OCI-LY1 (cell line): ENCODE measurements around the gene CCDC60.

ENCODE experiments used
- H2AFZ ChIP-seq: fragments of 200-600 bp; sonication (generic), shearing (Covaris generic); 2 replicates; pipeline ENCODE4 v1.6.0; 2014; ENCODE audit warnings: antibody characterized with exemption, mild to moderate bottlenecking, low read length
- H3F3A ChIP-seq: fragments of 200-600 bp; sonication (generic), shearing (Covaris generic); 2 replicates; pipeline ENCODE4 v1.6.0; 2014; ENCODE audit warnings: mild to moderate bottlenecking, antibody characterized with exemption, low read length, moderate library complexity; ENCODE audit not compliant: insufficient read depth
- H3K27ac ChIP-seq: fragments of 200-600 bp; sonication (generic); 2 replicates; pipeline ENCODE4 v1.5.1; 2014; ENCODE audit warnings: low read length, mixed run types, mild to moderate bottlenecking, low read depth; ENCODE audit not compliant: poor library complexity, severe bottlenecking
- H3K27me3 ChIP-seq: fragments of 200-600 bp; sonication (generic); 2 replicates; pipeline ENCODE4 v1.6.0; 2014; ENCODE audit warnings: antibody characterized with exemption, mild to moderate bottlenecking, low read length, moderate library complexity; ENCODE audit not compliant: insufficient read depth
- H3K36me3 ChIP-seq: fragments of 200-600 bp; sonication (generic); 2 replicates; pipeline ENCODE4 v1.6.1; 2014; ENCODE audit warnings: mild to moderate bottlenecking, antibody characterized with exemption, low read length, moderate library complexity, mixed read lengths; ENCODE audit not compliant: insufficient read depth
- H3K4me1 ChIP-seq: fragments of 200-600 bp; sonication (generic); 2 replicates; pipeline ENCODE4 v1.5.1; 2014; ENCODE audit warnings: mild to moderate bottlenecking, low read length, moderate library complexity; ENCODE audit not compliant: insufficient read depth, severe bottlenecking
- H3K4me2 ChIP-seq: fragments of 200-600 bp; sonication (generic), shearing (Covaris generic); 2 replicates; pipeline ENCODE4 v1.6.1; 2014; ENCODE audit warnings: low read length
- H3K4me3 ChIP-seq: fragments of 200-600 bp; sonication (generic); 2 replicates; pipeline ENCODE4 v1.5.1; 2014; ENCODE audit warnings: low read length, low read depth, mild to moderate bottlenecking, mixed read lengths; ENCODE audit not compliant: poor library complexity, severe bottlenecking
- H3K79me2 ChIP-seq: fragments of 200-600 bp; shearing (Covaris generic); 2 replicates; pipeline ENCODE4 v1.6.1; 2016; ENCODE audit warnings: mixed run types, low read length, mixed read lengths; ENCODE audit not compliant: insufficient read depth
- H3K9ac ChIP-seq: fragments of 200-600 bp; sonication (generic), shearing (Covaris generic); 2 replicates; pipeline ENCODE4 v1.6.1; 2014; ENCODE audit warnings: mild to moderate bottlenecking, low read length, mixed read lengths
- H3K9me2 ChIP-seq: fragments of 200-600 bp; sonication (generic), shearing (Covaris generic); 2 replicates; pipeline ENCODE4 v1.6.1; 2014; ENCODE audit warnings: low read depth, mild to moderate bottlenecking, low read length, mixed read lengths
- H3K9me3 ChIP-seq: fragments of 200-600 bp; shearing (Covaris generic); 2 replicates; pipeline ENCODE4 v1.6.1; 2014; ENCODE audit warnings: low read length, mixed read lengths
- H4K20me1 ChIP-seq: fragments of 200-600 bp; sonication (generic), shearing (Covaris generic); 2 replicates; pipeline ENCODE4 v1.6.0; 2016; ENCODE audit warnings: mild to moderate bottlenecking, low read length; ENCODE audit not compliant: insufficient read depth
- CTCF ChIP-seq: fragments of 200-600 bp; sonication (generic), shearing (Covaris generic); IDR thresholded peaks from 2 replicates; pipeline ENCODE4 v1.5.1; 2017; ENCODE audit warnings: mild to moderate bottlenecking, antibody characterized with exemption, low read length, moderate library complexity, mixed read lengths
- EZH2 ChIP-seq: fragments of 200-600 bp; sonication (generic), shearing (Covaris generic); IDR thresholded peaks from 2 replicates; pipeline ENCODE4 v1.8.0; 2017; ENCODE audit warnings: borderline replicate concordance, mixed run types, mild to moderate bottlenecking, antibody characterized with exemption, low read length, moderate library complexity, mixed read lengths

The CCDC60 gene

GRCh38 chr12:119412306-119412705, 77.8 kb downstream of the CCDC60 start:
- H3K4me1 ChIP-seq = no peaks in the 10 kb centered on the region
- no peak overlapping the region for H3K27ac ChIP-seq
- no peak overlapping the region for H3K9ac ChIP-seq
- H3K4me3 ChIP-seq = no peak overlapping the region
- no peak for TF ChIP-seq CTCF
- no peak for TF ChIP-seq EZH2
- no peaks in the 10 kb centered on the region for H3F3A ChIP-seq
- H3K79me2 ChIP-seq = no peaks in the 10 kb centered on the region
- H3K9me3 ChIP-seq = no peaks in the 10 kb centered on the region
- H3K27me3 ChIP-seq = no peaks in the 10 kb centered on the region
- no peak overlapping the region for H2AFZ ChIP-seq
- H3K36me3 ChIP-seq = no peaks in the 10 kb centered on the region
- H3K9me2 ChIP-seq = no peaks in the 10 kb centered on the region
- no peak overlapping the region for H3K4me2 ChIP-seq
- no peaks in the 10 kb centered on the region for H4K20me1 ChIP-seq

- no peaks in the 10 kb centered on the region for H3K36me3 ChIP-seq
- no peaks in the 10 kb centered on the region for H3K9me2 ChIP-seq
- H3K4me2 ChIP-seq = no peak overlapping the region
- H3K79me2 ChIP-seq = no peaks in the 10 kb centered on the region
- no peaks in the 10 kb centered on the region for H3K27me3 ChIP-seq
- no peak overlapping the region for H3K27ac ChIP-seq
- no peak overlapping the region for H2AFZ ChIP-seq
- H3K9ac ChIP-seq = no peak overlapping the region
- H3F3A ChIP-seq = no peaks in the 10 kb centered on the region
- no peak overlapping the region for H3K4me3 ChIP-seq
- no peaks in the 10 kb centered on the region for H3K9me3 ChIP-seq
- TF ChIP-seq EZH2 (no peak), CTCF (peak; percentile 85)
- H4K20me1 ChIP-seq = no peaks in the 10 kb centered on the region
- H3K4me1 ChIP-seq = no peaks in the 10 kb centered on the region
Measured at GRCh38 chr12:119412811-119413794, 78.6 kb downstream of the CCDC60 start.

GRCh38 chr12:119415714-119416113, 81.2 kb downstream of the CCDC60 start:
- H3F3A ChIP-seq = no peaks in the 10 kb centered on the region
- no peaks in the 10 kb centered on the region for H4K20me1 ChIP-seq
- H3K27me3 ChIP-seq = no peaks in the 10 kb centered on the region
- no peak overlapping the region for H3K27ac ChIP-seq
- no peaks in the 10 kb centered on the region for H3K9me3 ChIP-seq
- no peak overlapping the region for H2AFZ ChIP-seq
- H3K79me2 ChIP-seq = no peaks in the 10 kb centered on the region
- no peaks in the 10 kb centered on the region for H3K36me3 ChIP-seq
- TF ChIP-seq EZH2 (no peak), CTCF (no peak)
- H3K4me1 ChIP-seq = no peaks in the 10 kb centered on the region
- no peaks in the 10 kb centered on the region for H3K9me2 ChIP-seq
- H3K9ac ChIP-seq = no peak overlapping the region
- no peak overlapping the region for H3K4me3 ChIP-seq
- no peak overlapping the region for H3K4me2 ChIP-seq
